GM18858 (cell line): Measurements from ENCODE around the gene TRPM3.

Source experiments
- ATAC-seq: cut with Tn5 transposase; IDR thresholded peaks from one replicate; pipeline ENCODE4 v1.9.1; 2021; ENCODE audit not compliant: unreplicated experiment

The TRPM3 gene

DNA sequence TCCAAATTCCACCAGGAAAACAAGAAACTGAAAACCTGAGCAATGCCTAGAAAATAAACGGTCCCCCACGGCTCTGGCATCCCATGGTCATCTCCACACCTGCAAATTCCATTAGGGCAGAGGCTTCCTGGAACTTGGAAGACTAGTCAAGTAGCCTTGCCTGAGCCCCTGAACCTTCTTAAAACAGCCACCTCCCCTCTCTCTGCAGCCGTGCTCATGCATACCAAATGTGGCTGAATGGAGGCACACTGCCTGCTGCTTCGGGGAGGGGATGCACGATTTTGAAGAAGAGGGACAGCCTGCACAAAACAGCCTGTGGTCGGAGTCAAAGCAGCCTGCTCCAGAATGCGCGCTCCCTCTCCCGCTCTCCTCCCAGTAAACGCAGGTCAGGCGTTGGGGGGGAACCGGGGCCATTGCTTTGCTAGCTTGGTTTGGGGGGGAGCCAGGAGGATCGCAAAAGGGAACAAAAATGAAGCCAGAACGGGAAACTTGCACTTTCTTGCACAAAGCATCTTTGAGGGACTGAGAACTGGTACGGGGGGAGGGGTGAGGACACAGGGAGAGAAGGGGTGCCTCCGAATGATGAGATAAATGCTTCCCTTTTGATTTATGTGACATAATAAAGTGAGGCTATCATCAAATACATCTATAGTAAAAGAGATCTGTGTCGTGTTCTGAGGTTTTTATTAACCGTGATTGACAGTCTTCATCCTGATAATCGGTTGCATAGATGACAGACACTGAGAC is at the start of gene TRPM3:
TSS of gene TRPM3 (minus strand) at position 347 of the 747 bp plus-strand sequence. CDS start at position 80, 267 bp downstream.
- ATAC-seq, result no peak

- no peak for ATAC-seq
Measured at GRCh38 chr9:71168418-71168817, 47.0 kb upstream of the TRPM3 start.

GRCh38 chr9:71162126-71162525 is 40.7 kb upstream of the TRPM3 start:
- no peak for ATAC-seq

GRCh38 chr9:71157731-71158130 is 36.3 kb upstream of the TRPM3 start:
- ATAC-seq, result no peak

DNA sequence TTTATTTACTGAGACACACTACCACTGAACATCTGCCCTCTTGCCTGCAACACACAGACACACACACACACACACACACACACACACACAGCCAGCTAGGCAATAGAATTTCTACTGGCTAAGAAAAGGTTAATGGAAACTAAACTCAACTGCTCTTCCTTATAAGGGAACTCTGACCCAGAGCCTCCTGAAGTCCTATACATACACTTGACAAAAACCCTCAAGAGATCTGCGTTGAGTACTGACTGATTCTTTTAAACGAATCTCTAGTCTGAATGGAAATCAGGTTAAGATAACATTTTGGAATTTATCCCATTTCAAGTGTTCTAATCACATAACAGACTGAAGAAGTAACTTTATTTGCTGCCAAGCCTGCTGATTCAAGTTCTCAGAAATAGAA is 25.9 kb upstream of the TRPM3 start:
- no peak for ATAC-seq

GRCh38 chr9:71146511-71146910 is 25.1 kb upstream of the TRPM3 start:
- ATAC-seq, result no peak

- ATAC-seq, result no peak
Measured at GRCh38 chr9:71145179-71145578, 23.8 kb upstream of the TRPM3 start.

- no peak for ATAC-seq
Measured at GRCh38 chr9:71144495-71144894, 23.1 kb upstream of the TRPM3 start.

- no peak for ATAC-seq
Measured at GRCh38 chr9:71136696-71137095, 15.3 kb upstream of the TRPM3 start.

GRCh38 chr9:71131145-71131544 is 9.7 kb upstream of the TRPM3 start:
- no peak for ATAC-seq

- ATAC-seq, result no peak
Measured at GRCh38 chr9:71130521-71130920, 9.1 kb upstream of the TRPM3 start.

GRCh38 chr9:71128796-71129195 is 7.4 kb upstream of the TRPM3 start:
- no peak for ATAC-seq

DNA sequence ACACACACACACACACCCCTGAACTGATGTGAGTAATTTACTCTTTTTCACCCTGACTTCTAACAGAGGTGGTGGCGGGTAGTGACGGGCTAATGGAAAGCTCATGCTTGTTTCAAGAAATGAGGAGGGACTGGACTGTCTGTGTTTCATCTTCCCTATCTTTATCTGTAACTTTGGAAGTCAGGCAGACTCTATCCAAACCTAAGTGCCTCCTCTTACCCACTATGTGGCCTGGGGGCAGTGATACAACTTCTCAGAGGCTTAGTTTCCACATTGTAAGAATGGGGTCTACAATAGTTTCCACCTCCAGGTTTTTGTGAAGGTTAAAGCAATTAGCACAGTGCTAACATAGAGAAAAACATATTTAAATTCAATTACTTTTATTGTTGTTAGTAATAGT is 5.9 kb upstream of the TRPM3 start:
- ATAC-seq, result no peak

- no peak for ATAC-seq
Measured at GRCh38 chr9:71122421-71122820, 1.0 kb upstream of the TRPM3 start.

- ATAC-seq, result no peak
Measured at GRCh38 chr9:71122022-71122275, 528 bp upstream of the TRPM3 start.

DNA sequence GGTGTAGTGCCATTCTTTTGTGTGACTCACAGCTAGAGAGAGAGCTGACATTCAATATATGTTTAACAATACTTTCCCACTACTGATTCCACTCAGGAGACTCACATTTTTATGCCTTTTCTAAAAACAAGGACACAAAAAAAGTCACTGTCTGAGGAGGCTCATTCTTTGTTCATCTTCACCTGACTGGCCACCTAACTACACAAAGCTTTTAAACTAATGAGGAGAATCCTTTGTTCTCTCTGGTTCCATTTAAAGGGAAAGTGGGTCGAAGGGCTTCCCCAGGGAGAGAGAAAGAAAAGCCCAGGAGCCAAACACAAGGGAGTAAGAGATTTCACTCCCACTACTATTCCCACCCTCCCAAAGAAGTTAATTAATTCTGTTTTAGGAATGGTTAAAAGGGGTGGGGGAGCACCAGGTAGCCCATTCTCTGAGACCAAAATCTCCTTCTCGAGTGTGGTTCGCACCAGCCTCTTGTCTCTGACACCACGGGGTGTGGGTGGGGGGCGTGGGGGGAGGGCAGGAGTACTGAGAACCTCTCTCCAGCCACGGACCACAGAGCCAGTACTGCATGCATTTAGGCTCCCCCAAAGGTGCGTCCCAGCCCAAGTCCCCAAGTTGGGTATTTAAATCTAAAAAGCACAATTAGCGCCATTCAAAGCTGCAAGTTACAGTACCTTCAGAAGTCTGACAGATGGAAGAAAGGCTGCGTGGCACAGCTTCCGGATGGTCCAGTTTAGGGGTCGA is 747 bp downstream of the TRPM3 start:
- ATAC-seq, result no peak

DNA sequence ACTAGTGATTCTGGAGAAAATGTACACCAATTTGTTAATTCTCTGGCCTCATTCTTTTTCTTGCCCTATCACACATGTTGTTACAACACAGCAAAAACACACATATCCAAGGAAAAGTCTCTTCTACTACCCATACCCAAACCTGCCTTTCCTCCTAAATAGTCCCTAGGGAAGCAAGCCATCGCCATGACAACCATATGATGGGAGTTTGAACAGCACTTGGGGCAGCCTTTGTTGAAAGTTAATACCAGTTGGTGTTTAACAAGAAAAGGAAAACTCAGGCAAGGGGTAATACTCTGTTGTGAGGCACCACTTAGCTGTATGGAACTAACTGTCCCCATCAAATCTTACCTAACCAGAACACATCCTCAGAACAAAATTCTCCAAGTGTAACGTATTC is 1.7 kb downstream of the TRPM3 start:
- no peak for ATAC-seq

- ATAC-seq, result no peak
Measured at GRCh38 chr9:71118324-71118723, 3.1 kb downstream of the TRPM3 start.

DNA sequence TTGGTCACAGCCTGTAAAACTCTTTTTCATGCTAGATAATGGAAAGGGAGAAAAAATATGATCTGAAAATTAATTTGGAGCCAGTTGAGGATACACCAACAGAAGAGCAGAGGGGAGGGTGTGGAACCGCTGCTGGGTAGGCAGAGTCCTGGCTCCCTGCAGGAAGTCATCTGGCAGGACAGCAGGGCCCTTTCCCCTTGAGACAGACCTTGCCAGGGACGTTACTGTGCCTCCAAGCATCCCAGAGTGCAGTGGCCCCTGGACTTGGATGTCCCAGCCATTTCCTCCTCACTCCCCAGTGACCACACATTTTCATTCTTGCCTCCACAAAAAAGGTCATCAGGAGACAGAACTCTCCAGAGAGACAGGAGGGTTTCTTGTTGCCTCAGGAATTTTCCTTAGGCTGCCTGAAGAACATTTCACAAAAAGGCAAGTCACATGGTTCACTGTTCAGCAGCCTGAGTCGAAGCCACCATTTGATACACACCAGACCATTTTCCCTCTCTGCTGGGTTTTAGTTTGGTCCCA is 5.9 kb downstream of the TRPM3 start:
- ATAC-seq, result no peak

- no peak for ATAC-seq
Measured at GRCh38 chr9:71112866-71113265, 8.6 kb downstream of the TRPM3 start.

DNA sequence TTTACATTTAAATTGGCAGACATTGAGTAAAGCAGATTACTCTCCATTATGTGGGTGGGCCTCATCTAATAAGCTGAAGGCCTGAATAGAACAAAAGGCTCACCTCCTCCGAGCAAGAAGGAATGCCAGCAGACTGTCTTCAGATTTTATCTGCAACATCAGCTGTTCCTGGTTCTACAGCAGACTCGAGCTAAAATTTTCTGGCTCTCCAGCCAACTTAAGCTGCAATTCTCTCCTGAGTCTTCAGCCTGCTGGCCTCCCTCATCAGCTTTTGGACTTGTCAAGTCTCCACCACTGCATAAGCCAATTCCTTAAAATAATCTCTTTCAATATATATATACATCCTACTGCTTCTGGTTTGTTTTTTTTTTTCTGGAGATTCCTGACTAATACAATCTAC is 12.5 kb downstream of the TRPM3 start:
- no peak for ATAC-seq

DNA sequence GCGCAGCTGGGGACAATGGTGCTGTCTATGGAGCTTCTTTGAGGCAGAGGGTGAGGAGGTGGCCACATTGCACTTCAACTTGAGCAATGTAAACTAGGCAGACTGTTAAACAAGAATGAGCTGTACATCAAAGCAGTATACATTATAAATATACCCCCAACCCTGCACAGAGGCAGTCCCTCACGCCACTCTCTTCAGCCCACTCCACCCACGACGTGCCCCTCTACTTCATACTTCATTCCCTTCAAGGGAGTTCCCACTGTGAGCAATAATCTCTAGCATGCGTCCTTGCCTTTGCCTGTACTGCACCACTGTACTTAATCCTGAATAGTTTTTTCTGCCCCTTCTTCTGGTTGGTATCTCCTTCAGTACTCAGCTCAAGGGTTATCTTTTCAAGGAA is 14.4 kb downstream of the TRPM3 start:
- no peak for ATAC-seq

GRCh38 chr9:71105192-71105591 is 16.2 kb downstream of the TRPM3 start:
- no peak for ATAC-seq
